HG03039 (cell line): ENCODE results near the gene FAM237A.

ENCODE experiments used
- ATAC-seq: cut with Tn5 transposase; IDR thresholded peaks from one replicate; pipeline ENCODE4 v1.9.1; 2021; ENCODE audit warnings: mild to moderate bottlenecking, moderate library complexity; ENCODE audit not compliant: unreplicated experiment

The FAM237A gene

DNA sequence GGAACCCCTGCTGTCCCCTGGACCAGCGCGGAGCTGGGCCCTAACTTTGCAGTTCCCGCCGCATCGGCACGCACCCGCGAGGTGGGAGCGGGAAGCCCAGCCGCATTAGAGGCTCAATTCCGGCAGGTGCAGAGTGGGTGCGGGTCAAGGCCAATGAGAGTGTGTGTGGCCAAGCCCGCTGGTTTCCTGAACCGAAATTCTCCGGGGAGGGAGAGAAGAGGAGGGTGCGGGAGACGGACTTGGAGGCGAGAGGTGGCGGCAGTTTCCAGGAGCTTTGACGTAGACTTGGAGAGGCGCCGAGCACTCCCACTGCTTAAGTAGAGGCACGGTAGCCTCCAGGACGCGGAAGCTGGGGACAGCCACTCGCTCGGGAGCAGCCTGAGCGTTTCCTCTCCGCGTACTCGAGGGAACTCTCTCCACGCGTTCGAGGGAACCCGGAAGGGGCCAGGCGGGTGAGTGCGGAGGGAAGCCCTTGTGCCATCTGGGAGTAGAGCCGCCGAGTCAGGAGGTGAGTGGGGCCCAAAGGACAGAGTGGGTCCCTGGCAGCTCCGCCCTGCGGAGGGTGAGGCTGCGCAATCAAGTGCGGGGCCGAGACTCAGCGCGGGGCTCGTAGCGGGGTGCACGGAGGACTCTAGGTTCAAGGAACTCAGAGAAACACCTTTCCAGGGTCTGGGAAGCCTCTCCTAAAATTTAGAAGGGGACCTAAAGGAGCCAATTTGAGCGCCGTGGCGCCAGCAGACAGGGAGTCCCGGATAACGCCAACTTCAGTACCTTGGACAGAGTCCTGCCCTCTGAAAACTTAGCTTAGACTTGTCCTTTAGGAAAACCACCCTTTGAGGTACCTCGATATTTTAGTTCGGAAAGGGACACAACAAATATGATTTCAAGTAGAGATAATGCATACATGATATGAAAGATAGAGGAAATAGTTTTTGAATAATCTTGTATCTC, at the start of gene FAM237A:
Gene FAM237A (plus strand): TSS at position 413 of the 951 bp plus-strand sequence. CDS start 1,750 bp downstream, outside the sequence.
- ATAC-seq, result no peak

DNA sequence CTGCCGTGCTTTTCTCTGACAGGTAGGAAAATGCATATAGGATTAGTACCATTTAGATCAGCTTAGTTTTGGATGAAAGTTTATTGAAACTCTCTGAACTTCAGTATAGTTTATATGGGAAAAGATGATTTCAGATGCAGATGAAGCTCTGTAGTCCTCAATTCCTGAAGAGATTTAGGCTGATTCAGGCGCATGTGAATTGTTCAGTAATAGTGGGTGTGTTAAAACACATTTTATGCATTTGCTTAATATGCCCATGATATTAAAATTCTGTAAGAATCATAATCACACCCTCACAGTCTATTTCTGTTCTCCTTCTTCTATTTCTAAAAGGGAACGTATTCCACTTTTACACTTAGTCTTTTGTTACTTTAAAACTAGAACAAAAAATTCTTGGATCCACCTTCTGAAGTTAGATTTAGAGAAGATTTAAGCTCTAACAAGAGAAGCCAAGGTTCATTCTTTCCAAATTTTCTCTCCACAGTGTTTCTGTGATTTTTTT, 44.5 kb upstream of the FAM237A start:
- ATAC-seq, result no peak

DNA sequence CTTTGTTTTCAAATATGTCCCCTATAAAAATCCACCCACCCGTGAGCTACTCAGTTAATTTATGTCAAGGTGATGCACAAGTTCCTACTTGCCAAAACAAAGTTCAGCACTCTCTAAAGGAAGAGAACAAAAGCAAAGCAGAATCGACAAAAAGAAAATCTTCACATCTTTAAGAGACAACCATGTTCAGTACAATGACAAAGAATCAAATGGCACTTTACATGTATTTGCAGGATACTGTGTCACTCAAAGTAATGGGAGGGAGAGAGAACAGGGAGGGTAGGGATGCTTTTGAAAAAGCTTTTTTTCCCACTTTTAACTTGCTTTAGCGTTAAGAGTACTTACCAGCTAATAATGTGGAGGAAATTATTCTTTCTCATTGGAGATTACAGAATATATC, 39.0 kb upstream of the FAM237A start:
- ATAC-seq, result no peak

DNA sequence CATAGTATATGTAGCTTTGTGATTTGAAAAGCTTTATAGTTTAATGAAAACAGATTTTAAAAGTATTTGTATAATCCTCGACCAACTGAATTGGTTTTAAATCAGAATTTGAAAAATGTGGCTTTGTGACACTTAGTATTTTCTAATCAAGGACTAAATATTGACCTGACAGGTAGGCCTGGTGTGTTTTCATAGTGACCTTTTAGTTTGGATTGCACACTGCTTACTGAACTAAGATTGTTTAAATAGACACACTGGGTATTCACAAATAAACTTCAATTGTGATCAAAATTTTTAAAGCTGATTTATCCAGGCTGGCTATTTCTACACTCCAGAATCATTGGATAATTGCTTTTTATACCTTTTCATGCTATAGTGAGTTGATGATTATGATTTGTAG, 31.8 kb upstream of the FAM237A start:
- no peak for ATAC-seq

- no peak for ATAC-seq
Observed at GRCh38 chr2:206611191-206611590, 31.1 kb upstream of the FAM237A start.

DNA sequence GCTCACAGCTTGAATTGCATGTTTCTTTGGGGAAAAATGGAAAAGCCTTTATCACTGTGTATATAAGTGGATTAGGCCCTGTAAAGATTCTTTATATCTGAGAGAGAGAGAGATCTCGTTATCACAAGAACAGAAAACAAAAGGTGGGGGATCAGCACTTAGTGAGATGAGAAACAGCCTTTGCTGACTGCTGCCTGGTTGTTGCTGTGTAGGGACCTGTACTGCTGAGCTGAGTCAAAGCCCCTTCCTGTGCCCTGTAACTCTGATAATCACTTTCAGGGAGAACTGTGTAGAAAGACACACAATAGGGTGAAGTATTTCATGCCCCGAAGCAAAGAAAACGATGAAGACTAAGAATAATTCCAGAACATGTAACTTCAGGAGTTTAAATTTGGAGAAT, 30.6 kb upstream of the FAM237A start:
- ATAC-seq, result no peak

DNA sequence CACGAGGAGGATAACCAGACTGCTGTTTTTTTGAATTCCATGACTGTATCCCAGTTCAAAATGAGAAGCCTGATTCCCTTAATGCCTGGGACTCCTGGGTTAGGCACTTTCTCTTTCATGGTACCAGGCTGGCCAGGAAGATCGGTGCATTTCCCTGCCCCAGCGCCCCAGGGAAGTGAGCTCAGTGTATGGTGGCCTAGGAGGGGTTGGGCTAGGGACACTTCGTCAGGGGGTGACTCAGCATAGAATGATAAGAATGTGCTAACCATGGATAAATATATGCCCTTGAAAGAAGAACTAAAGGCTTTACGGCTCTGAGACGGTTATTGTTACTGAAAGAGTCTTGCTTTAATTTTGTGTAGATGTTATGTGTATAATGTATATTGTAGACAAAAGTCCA, 27.5 kb upstream of the FAM237A start:
- ATAC-seq, result no peak

DNA sequence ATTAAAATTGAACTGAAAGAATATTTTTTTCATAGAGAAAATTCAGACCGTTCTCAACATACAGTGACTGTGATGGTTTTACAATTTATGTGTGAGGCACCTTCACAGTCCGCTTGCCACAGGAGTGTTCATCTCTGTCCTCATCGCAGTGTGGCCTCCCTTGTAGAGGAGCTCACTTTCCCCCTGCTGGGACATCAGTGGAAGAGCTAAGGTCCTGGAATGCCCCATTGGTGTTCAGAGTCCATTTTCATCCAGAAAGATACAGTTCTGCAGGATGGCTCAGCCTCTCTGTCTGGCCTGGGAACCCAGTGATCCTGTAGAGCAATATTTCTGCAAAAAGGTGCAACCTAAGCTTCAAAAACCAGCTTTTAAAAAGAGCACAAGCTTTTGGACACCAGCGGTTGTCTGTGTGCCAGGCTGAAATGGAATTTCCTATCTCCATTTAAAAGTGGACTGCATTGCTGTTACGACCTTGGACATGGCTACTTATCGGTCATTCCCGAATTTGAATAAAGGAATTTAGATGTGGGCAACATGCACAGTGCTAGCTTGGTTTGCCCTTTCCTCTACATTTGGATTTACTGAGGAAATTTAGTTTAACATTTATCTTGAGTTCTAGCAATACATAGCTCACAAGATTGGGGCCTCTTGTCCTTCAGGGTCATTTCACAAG, 26.7 kb upstream of the FAM237A start:
- no peak for ATAC-seq

DNA sequence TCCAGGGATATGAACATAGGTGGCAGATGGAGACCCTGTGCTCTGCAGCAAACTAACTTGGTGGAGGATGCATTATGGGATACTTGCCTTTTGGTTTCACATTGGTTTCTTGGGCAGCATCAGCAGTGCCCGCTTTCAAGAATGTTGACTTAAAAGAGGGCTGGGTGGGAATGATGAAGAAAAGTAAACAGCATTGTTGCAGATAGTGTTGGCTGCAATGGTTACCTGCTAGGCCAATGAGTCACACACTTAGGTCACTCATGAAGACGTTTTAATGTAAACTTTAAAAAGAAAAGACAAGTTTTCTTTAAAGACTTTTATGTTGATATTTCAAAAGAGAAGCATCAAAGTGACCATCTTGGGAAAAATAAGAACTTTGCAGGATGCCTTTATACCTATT, 26.1 kb upstream of the FAM237A start:
- ATAC-seq, result no peak

GRCh38 chr2:206619011-206619410, 23.3 kb upstream of the FAM237A start:
- no peak for ATAC-seq

GRCh38 chr2:206626108-206626507, 16.2 kb upstream of the FAM237A start:
- no peak for ATAC-seq

GRCh38 chr2:206627632-206628031, 14.7 kb upstream of the FAM237A start:
- no peak for ATAC-seq

GRCh38 chr2:206631340-206631739, 10.9 kb upstream of the FAM237A start:
- no peak for ATAC-seq

DNA sequence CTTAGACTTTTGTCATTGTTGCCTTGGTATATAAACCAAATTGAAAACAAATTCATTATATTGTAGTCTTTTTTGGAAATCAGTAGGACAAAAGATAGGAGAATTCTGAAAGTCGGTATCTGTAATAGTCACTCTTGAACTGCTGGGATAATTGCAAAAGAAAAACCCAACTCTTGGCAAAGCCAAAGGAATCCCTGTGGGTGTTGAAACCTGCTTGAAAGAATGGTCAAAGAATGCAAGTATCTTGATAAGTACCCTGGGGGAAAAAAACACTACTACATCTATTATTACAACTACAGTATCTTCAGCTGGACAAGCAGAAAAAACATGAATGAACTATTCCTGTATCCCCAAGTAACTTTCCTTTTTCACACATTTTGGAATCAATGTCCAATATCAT, 7.3 kb upstream of the FAM237A start:
- ATAC-seq, result no peak

DNA sequence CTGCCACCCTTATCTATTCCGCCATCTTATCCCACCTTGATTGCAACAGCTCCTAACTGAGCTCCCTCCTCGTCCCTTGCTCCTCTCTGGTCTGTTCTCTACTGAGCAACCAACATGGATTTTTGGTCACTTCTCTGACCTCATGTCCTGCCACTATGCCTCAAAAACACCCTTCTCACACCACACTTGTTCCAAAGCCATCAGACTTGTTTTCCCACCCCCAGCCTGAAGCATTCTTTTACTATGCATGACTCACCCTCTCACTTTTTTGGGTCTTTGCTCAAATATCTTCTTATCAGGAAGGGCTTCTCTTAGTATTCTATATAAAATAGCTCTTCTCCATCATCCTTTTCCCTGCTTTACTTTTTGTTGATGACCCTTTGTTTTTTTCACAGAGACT, 2.7 kb upstream of the FAM237A start:
- ATAC-seq, result no peak

GRCh38 chr2:206641226-206641625, 1.1 kb upstream of the FAM237A start:
- ATAC-seq, result no peak

DNA sequence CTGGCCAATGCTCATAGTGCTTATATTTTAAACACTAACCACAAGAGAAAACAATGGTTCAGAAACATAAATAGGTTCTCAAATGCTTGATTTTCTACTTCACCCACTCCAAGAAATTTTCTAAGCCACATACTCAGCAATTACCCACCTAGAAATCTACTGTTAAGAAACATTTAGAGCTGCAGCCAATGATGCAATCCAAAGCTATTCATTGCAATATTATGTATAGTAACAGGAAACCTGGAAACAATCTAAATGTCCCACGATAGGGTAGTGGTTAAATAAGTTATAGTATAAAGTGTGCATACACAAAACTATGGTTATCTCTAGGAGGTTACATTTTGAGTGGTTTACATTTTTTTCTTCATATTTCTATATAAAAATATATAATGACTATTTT, 5.7 kb downstream of the FAM237A start:
- no peak for ATAC-seq

DNA sequence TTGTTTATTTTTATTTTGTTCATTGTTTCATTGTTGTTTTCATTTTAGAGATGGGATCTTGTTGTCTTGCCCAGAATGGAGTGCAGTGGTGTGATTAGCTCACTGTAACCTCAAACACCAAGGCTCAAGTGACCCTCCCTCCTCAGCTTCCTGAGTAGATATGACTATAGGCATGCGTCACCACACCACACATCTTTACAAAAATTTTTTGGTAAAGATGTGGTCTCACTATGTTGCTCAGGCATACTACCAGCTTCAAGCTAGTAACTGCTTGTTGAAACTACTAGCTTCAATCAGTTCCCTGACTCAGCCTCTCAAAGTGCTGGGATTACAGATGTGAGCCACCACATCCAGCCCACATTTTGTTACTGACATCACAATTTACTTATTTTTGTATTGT, 14.8 kb downstream of the FAM237A start:
- ATAC-seq, result no peak

GRCh38 chr2:206665251-206665650, 23.0 kb downstream of the FAM237A start:
- ATAC-seq, result no peak

DNA sequence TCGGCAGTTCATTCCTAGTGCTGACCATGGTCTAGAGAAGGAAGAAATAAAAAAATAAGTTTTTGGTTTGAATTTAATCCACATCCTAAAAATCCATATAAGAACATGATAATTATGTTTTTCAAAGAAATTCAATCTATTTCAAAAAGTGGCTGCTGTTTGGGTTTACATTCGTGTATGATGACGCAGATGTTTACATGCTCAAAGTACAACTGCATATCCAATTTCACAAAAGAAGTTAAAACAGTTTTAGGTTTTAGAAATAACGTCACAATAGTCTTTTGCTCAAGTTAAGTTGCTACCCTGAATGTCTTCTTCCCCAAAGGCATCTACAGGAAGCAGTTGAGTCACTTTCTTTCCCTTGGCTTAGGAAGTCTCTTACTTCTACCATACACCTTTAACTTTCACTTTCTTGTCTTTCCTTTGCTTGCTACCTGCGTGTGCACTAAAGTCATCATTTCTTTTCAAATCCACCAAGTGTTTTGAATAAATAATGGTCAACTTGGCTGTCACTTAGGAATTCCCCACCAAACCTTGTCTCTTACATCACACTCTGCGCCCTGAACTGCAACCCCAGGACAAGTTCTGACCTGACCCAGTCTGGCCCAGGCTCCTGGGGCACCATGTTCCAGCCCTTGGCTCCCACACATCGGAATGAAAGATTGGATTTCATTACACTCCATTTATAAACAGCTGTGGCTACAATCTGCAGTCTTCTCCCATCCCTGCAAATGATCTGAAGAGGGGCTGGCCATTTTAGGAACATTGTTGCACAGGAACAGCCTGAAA, 28.4 kb downstream of the FAM237A start:
- no peak for ATAC-seq

DNA sequence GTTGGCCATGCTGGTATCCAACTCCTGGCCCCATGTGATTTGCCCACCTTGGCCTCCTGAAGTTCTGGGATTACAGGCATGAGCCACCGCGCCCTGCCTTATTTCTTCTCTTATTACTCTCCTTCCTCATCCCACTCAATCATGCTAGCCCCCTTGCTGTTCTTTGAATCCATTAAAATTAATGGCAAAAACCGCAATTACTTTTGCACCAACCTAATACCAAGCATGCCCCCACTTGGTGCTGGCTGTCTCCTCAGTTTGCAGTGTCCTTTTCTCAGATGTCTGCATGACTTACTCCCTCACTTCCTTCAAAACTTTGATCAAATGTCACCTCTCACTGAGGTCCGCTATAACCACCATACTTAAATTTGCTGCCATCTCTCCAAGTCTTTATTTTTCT, 41.3 kb downstream of the FAM237A start:
- ATAC-seq, result no peak
